GM23338 (cell line): ENCODE results near the gene NANOS2. TPM values are rescaled to one million over a fixed set of nuclear protein-coding genes. Genes with fewer than 3 reads are reported as not detected.
A peak's percentile ranks its signal among the peaks of the same experiment; 100 is the strongest.

Experiments used
- ATAC-seq: fragments of 200-7000 bp; cut with Tn5 transposase; 3 replicates; pipeline ENCODE4 v1.9.1; 2020
- DNase-seq: peaks from one replicate; pipeline ENCODE4 v3.0.0-alpha.2; 2015; ENCODE audit warnings: low spot score
- H2AFZ ChIP-seq: fragments of 200-600 bp; sonication (generic); 2 replicates; pipeline ENCODE4 v1.8.0; 2016; ENCODE audit warnings: antibody characterized with exemption, mild to moderate bottlenecking, moderate library complexity
- H3F3A ChIP-seq: fragments of 200-600 bp; sonication (generic); replicated peaks from 2 replicates; pipeline ENCODE4 v1.8.0; 2017; ENCODE audit warnings: antibody characterized with exemption, mixed run types, low read depth
- H3K27ac ChIP-seq: fragments of 200-600 bp; sonication (generic); 2 replicates; pipeline ENCODE4 v1.6.1; 2016; ENCODE audit warnings: low read depth
- H3K27me3 ChIP-seq: fragments of 200-600 bp; sonication (generic); 2 replicates; pipeline ENCODE4 v1.8.0; 2016; ENCODE audit warnings: mild to moderate bottlenecking, mixed run types, moderate library complexity; ENCODE audit not compliant: insufficient read depth
- H3K36me3 ChIP-seq: fragments of 200-600 bp; sonication (generic); 2 replicates; pipeline ENCODE4 v1.8.0; 2016; ENCODE audit warnings: mild to moderate bottlenecking; ENCODE audit not compliant: insufficient read depth
- H3K4me1 ChIP-seq: fragments of 200-600 bp; sonication (generic); 2 replicates; pipeline ENCODE4 v1.8.0; 2016; ENCODE audit warnings: mild to moderate bottlenecking, moderate library complexity; ENCODE audit not compliant: insufficient read depth
- H3K4me2 ChIP-seq: fragments of 200-600 bp; sonication (generic); 2 replicates; pipeline ENCODE4 v1.7.1; 2017; ENCODE audit warnings: mixed run types
- H3K4me3 ChIP-seq: fragments of 200-600 bp; sonication (generic); 2 replicates; pipeline ENCODE4 v1.6.1; 2016; ENCODE audit warnings: mixed run types
- H3K79me2 ChIP-seq: fragments of 200-600 bp; sonication (generic); replicated peaks from 2 replicates; pipeline ENCODE4 v1.8.0; 2017; ENCODE audit warnings: mild to moderate bottlenecking; ENCODE audit not compliant: insufficient read depth
- H3K9me2 ChIP-seq: fragments of 200-600 bp; sonication (generic); 2 replicates; pipeline ENCODE4 v1.8.0; 2017; ENCODE audit not compliant: insufficient read depth
- H4K20me1 ChIP-seq: fragments of 200-600 bp; sonication (generic); replicated peaks from 2 replicates; pipeline ENCODE4 v1.8.0; 2017; ENCODE audit warnings: mild to moderate bottlenecking; ENCODE audit not compliant: insufficient read depth
- H3K27ac Mint-ChIP-seq: 2 replicates; pipeline ENCODE4 v1.8.0; 2020; ENCODE audit warnings: inconsistent platforms, mild to moderate bottlenecking, moderate library complexity, mixed read lengths
- H3K27me3 Mint-ChIP-seq: 3 replicates; pipeline ENCODE4 v1.8.0; 2022; ENCODE audit warnings: low read depth, mild to moderate bottlenecking, moderate library complexity, mixed read lengths, inconsistent platforms; ENCODE audit not compliant: insufficient read depth, poor library complexity
- H3K36me3 Mint-ChIP-seq: 3 replicates; pipeline ENCODE4 v1.8.0; 2021; ENCODE audit warnings: low read depth, mild to moderate bottlenecking, inconsistent platforms, moderate library complexity, mixed read lengths
- H3K4me1 Mint-ChIP-seq: 3 replicates; pipeline ENCODE4 v1.8.0; 2020; ENCODE audit warnings: mild to moderate bottlenecking, inconsistent platforms, mixed read lengths
- H3K4me3 Mint-ChIP-seq: 3 replicates; pipeline ENCODE4 v1.8.0; 2021; ENCODE audit warnings: moderate library complexity, mild to moderate bottlenecking, inconsistent platforms, mixed read lengths
- H3K9me3 Mint-ChIP-seq: 3 replicates; pipeline ENCODE4 v1.8.0; 2020; ENCODE audit warnings: moderate library complexity, mild to moderate bottlenecking, inconsistent platforms, mixed read lengths
- POLR2AphosphoS5 ChIP-seq: IDR thresholded peaks from 2 replicates; pipeline ENCODE4 v1.6.1; 2016; ENCODE audit warnings: antibody characterized with exemption, low read depth
- polyA plus RNA-seq: library from polyadenylated mRNA; unstranded; fragments of >200 nt; fragmentation: Nextera tagmentation; extraction: Ambion mirVana; gene quantifications from 2 replicates; pipeline ENCODE4 v1.2.1, GENCODE V29; 2016
- total RNA-seq: library from RNA; depleted of rRNA; stranded (reverse); fragments of >200 nt; shearing (Covaris generic); gene quantifications from 2 replicates; pipeline ENCODE4 v1.2.3, GENCODE V29; 2014
- TF ChIP-seq, protein P1 (sequence below): fragments of 250-450 bp; sonication (Bioruptor Pico); IDR thresholded peaks from 2 replicates; pipeline ENCODE4 v1.5.0; 2020; ENCODE audit warnings: mild to moderate bottlenecking, moderate library complexity

The NANOS2 gene
- total and polyA plus RNA-seq, 2 experiments from 2014 or later = 0.11 to 0.14 TPM

DNA sequence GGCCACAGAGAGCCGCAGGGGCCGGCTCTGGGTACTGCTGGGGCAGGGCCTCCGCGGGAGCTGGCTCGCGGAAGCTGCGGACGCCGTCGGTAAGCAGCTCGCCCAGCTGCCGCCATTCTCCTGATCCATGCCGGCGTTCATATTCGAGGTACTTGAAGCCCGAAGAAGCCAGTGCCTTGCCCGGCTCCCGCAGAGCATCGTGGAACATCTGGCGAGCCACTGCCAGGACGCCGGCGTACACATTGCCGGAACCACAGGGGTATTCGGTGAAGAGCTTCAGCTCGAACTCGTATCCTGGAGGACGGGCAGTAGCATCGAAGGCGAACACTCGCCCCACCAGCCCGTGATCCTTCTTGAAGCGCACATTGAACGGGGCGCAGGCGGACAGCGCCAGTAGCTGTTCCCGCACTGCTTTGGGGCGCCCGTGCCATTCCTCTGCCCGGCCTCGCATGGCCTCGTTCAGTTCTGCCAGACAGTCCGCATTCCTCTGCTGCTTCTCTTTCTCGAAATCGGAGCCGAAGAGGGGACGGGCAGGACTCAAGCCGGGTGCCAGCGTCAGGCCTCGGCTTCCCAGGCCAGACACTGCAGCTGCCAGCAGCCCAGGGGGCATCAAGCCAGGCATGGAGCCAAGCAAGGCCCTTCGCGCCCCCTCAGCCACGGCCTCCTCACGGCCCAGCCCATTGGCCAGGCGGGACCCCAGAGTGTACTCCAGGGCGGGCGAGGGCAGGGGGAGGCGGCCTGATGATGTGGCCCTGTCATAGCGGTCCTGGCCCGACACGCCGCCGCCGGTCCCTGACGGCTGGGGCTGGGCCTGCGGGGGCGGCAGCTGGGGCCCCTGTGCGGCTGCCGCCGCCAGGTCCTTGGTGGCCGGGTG lies 29.7 kb downstream of the NANOS2 start:
- H3K4me1 Mint-ChIP-seq = peaks cover 26% of the 10 kb centered on the region
- no peaks in the 10 kb centered on the region for H3K36me3 ChIP-seq
- H3F3A ChIP-seq = peaks cover 22% of the 10 kb centered on the region; the same call in 1 of the 2 replicates
- DNase-seq (peak; percentile 56), ATAC-seq (peak; percentile 2)
- H3K27me3 ChIP-seq = no peaks in the 10 kb centered on the region
- peaks cover 8% of the 10 kb centered on the region for H3K36me3 Mint-ChIP-seq
- peaks cover 27% of the 10 kb centered on the region for H3K4me1 ChIP-seq
- H3K4me3 ChIP-seq = peak overlapping the region; percentile 71
- H4K20me1 ChIP-seq = 0 out of 2 replicates have a peak, but pooled peaks cover 4% of the 10 kb centered on the region
- H3K4me3 Mint-ChIP-seq = peak overlapping the region; percentile 68
- 0 out of 2 replicates have a peak, but pooled peaks cover 5% of the 10 kb centered on the region for H3K79me2 ChIP-seq
- H3K27ac Mint-ChIP-seq = no peak overlapping the region
- peak; percentile 31; the same call in 1 of the 2 replicates for TF ChIP-seq POLR2AphosphoS5
- TF ChIP-seq, protein P1, sequence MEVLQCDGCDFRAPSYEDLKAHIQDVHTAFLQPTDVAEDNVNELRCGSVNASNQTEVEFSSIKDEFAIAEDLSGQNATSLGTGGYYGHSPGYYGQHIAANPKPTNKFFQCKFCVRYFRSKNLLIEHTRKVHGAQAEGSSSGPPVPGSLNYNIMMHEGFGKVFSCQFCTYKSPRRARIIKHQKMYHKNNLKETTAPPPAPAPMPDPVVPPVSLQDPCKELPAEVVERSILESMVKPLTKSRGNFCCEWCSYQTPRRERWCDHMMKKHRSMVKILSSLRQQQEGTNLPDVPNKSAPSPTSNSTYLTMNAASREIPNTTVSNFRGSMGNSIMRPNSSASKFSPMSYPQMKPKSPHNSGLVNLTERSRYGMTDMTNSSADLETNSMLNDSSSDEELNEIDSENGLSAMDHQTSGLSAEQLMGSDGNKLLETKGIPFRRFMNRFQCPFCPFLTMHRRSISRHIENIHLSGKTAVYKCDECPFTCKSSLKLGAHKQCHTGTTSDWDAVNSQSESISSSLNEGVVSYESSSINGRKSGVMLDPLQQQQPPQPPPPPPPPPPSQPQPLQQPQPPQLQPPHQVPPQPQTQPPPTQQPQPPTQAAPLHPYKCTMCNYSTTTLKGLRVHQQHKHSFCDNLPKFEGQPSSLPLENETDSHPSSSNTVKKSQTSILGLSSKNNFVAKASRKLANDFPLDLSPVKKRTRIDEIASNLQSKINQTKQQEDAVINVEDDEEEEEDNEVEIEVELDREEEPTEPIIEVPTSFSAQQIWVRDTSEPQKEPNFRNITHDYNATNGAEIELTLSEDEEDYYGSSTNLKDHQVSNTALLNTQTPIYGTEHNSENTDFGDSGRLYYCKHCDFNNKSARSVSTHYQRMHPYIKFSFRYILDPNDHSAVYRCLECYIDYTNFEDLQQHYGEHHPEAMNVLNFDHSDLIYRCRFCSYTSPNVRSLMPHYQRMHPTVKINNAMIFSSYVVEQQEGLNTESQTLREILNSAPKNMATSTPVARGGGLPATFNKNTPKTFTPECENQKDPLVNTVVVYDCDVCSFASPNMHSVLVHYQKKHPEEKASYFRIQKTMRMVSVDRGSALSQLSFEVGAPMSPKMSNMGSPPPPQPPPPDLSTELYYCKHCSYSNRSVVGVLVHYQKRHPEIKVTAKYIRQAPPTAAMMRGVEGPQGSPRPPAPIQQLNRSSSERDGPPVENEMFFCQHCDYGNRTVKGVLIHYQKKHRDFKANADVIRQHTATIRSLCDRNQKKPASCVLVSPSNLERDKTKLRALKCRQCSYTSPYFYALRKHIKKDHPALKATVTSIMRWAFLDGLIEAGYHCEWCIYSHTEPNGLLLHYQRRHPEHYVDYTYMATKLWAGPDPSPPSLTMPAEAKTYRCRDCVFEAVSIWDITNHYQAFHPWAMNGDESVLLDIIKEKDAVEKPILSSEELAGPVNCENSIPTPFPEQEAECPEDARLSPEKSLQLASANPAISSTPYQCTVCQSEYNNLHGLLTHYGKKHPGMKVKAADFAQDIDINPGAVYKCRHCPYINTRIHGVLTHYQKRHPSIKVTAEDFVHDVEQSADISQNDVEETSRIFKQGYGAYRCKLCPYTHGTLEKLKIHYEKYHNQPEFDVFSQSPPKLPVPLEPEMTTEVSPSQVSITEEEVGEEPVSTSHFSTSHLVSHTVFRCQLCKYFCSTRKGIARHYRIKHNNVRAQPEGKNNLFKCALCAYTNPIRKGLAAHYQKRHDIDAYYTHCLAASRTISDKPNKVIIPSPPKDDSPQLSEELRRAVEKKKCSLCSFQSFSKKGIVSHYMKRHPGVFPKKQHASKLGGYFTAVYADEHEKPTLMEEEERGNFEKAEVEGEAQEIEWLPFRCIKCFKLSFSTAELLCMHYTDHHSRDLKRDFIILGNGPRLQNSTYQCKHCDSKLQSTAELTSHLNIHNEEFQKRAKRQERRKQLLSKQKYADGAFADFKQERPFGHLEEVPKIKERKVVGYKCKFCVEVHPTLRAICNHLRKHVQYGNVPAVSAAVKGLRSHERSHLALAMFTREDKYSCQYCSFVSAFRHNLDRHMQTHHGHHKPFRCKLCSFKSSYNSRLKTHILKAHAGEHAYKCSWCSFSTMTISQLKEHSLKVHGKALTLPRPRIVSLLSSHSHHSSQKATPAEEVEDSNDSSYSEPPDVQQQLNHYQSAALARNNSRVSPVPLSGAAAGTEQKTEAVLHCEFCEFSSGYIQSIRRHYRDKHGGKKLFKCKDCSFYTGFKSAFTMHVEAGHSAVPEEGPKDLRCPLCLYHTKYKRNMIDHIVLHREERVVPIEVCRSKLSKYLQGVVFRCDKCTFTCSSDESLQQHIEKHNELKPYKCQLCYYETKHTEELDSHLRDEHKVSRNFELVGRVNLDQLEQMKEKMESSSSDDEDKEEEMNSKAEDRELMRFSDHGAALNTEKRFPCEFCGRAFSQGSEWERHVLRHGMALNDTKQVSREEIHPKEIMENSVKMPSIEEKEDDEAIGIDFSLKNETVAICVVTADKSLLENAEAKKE (CRISPR knock-in tag) = no peak
- H3K4me2 ChIP-seq = peak overlapping the region; percentile 81
- peaks cover 27% of the 10 kb centered on the region for H3K27me3 Mint-ChIP-seq
- peaks cover 2% of the 10 kb centered on the region; the same call in 1 of the 3 replicates for H3K9me3 Mint-ChIP-seq
- H2AFZ ChIP-seq = no peak overlapping the region
- no peaks in the 10 kb centered on the region for H3K9me2 ChIP-seq
- H3K27ac ChIP-seq = no peak overlapping the region
